Omental fat pad (tissue), 4 donors: ENCODE results near the gene AMBP. TPM values are rescaled to one million over a fixed set of nuclear protein-coding genes. Genes with fewer than 3 reads are reported as not detected.

ENCODE experiments used
- ATAC-seq: fragments of 150-250 bp; one replicate; pipeline ENCODE4 v1.9.1; 2016; ENCODE audit warnings: mild to moderate bottlenecking, moderate library complexity; ENCODE audit not compliant: low FRiP score
- DNase-seq: peaks from one replicate; pipeline ENCODE4 v3.0.0-alpha.2; 2019; ENCODE audit warnings: low spot score
- CTCF ChIP-seq, 3 donors: fragments of 450-650 bp; IDR thresholded peaks; one replicate each; pipeline ENCODE4 v1.5.1; 2016 to 2017; ENCODE audit warnings: antibody characterized with exemption in 3 of 3, mild to moderate bottlenecking in 3 of 3, moderate library complexity in 2 of 3
- total RNA-seq, 4 donors: library from RNA; depleted of rRNA; stranded (reverse); fragments of >200 nt; gene quantifications; one replicate each; pipeline ENCODE4 v1.1.0, GENCODE V29; 2016

Gene AMBP
- total RNA-seq, 4 donors from 2014 or later = not detected

DNA sequence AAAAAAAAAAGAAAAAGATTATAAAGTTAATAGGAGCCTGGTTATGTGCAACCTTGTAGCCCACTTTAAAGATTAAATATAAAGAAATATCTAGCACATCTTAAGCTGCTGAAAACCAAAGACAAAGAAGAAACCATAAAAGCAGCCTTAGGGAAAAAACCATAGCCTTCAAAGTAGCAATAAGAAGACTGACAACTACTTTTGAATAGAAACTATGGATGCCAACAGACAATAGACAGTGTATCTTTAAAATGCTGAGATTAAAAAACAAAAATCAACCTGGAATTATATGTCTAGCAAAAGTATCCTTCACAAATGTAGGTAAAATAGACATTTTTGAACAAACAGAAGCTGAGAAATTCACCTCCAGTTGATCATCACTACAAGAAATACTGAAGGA, 24.4 kb upstream of the AMBP start:
- no peak for TF ChIP-seq CTCF (IDR thresholded peaks at IDR 0.05)
- ATAC-seq (no peak), DNase-seq (no peak)

GRCh38 chr9:114100536-114100935, 22.4 kb upstream of the AMBP start:
- ATAC-seq (no peak), DNase-seq (no peak)
- TF ChIP-seq CTCF (IDR thresholded peaks at IDR 0.05) = no peak

GRCh38 chr9:114099669-114100270, 21.7 kb upstream of the AMBP start:
- DNase-seq (no peak), ATAC-seq (no peak)
- no peak for TF ChIP-seq CTCF (IDR thresholded peaks at IDR 0.05)

DNA sequence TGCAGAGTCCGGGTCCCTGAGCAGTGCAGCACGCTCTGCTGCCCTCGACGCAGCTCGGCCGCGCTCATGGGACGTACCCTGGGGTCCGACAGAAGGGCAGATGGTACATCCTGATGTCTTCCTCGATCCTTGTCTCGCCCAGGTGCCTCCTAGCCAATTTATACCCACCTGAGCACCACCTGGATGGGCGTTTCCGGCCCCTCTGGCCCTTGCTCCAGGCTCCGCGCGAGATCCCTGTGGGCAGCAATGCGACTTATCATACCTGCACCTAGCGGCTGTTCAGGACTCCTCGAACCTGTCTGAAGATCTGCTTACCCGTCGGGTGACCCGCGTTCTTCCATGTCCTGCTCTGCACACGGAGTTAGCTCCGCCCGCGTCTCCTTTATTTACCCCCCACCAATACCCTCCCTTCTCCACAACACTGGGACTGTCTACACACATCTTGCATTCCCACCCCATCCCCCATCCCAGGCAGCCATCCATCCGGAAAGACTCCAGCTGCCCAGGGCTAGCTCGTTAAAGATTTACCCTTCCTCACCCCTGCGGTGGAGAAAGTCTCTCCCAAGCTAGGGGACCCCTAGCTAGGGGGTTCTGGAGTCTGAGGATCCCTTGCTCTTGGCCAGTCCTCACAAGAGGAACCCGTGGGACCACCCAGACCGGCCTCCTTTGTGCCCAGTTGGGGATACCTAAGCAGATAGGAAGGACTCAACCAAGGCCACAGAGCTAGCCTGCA, 21.0 kb upstream of the AMBP start, which contains the start of gene KIF12:
KIF12 (minus strand) TSS at position 357 of the 733 bp plus-strand sequence; CDS start at position 341, 16 bp downstream.
- TF ChIP-seq CTCF (IDR thresholded peaks at IDR 0.05) = no peak
- ATAC-seq (no peak), DNase-seq (no peak)

- DNase-seq = no peak
- no peak for ATAC-seq
- TF ChIP-seq CTCF (IDR thresholded peaks at IDR 0.05) = no peak
These were observed 20.2 kb upstream of the AMBP start for GRCh38 chr9:114098021-114098935.

GRCh38 chr9:114097613-114098020, 19.5 kb upstream of the AMBP start:
- no peak for DNase-seq
- TF ChIP-seq CTCF (IDR thresholded peaks at IDR 0.05) = no peak
- ATAC-seq = no peak
